Cortex of kidney (tissue), 1 donor: ENCODE measurements around the gene C2CD2L.
"Not testable (repeated sequence)": the region's sequence is repeated elsewhere in the genome, so short reads cannot be mapped to it uniquely, and the experiment has no call there.

ENCODE experiments used
- DNase-seq: peaks from one replicate; lab custom pipeline; 2025; lab: John Stamatoyannopoulos, UW

The C2CD2L gene

DNA sequence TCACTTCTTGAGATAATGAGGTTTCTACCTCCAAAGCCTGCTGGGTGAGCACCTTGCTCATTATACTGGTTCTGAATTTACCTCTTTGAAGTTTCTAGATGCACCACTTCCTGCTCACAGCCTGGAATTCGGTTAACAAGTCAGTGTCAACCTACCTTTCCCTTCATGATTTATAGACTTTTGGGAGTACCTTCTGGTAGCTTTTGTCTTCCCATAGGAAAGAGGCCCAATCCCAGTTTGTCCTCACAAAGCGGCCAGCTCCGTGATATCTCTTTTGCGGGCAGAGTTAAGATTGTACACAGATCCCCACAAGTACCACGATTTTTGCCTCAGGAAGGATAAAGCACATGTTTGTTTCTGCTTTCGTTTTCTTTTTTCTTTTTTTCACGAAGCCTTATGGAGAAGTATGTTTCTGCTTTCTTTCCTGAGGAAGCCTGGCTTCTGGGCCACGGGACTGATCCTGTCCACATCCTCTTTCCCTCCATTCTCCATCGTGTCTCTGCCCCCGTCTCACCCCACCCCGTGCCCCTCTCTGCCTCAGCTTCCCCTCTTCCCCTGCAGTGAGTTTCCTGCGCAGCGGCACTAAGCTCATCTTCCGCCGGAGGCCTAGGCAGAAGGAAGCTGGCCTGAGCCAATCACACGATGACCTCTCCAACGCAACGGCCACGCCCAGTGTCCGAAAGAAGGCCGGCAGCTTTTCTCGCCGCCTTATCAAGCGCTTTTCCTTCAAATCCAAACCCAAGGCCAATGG is 8.5 kb downstream of the C2CD2L start:
- DNase-seq: no peak

DNA sequence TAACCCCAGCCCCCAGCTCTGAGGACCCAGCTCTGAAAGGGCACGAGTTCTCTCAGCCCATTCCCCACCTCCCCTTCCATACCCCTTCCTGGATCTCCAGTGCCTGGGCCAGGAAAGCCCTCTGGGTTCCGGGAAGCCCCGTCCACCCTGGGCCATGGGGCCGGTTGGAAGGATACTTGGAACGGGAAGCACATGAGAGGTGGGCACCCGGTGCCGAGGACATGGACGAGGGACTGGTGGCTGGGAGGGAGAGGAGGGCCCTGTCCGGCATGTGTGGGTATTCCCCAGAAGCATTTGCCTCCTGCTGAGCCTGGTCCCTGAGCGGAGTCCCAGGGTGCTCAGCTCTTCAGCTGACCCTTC is 9.1 kb downstream of the C2CD2L start:
- no peak for DNase-seq

DNA sequence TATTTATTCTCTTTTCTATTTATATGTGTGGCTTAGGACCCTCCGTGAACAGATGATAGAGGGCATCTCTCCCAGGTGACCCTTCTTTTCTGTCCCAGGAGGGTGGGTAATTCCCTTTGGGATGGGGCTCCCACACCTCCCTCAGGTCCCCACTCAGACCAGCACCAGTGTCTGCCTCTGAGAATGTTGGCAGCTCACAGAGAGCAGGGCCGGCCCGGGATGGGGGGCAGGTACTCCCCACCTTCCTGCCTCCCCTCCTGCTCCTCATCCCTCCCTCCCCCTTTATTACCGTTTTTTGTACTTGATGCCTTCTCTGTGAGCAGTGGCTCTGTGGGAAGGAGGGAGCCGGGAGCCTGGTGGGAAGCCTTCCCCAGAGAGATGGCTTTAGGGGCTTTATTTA is 9.5 kb downstream of the C2CD2L start:
- no peak for DNase-seq

DNA sequence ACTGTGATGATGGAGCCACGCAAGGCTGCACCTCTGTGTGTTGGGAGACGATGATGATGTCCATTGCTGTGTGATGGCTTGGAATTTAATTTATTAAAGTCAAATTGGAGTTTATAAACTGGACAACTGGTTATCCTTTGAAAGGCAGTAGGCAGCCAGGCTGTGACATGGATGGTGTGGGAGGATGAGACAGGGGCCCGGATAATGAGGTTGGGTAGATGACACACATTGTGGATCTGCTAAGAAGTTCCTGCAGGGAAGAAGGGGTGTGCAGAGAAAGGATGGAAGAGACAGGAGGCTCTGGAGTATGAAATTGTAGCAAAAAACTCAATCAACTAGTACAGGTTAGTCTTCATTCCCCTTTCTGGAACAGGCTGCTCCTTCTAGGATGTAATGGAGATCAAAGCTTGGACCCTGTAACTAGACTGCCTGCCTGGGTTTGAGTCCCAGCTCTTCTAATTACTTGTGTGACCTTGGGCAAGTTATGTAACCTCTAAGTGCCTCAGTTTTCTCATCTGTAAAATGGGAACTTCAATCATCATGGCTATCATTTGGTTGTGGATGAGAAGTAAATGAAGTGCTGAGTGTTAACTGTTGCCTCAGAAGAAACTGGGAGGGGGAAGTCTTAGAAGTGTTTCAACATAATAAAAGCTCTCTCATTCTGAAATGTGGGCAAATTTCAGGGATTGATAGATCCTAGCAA is 10.0 kb downstream of the C2CD2L start:
- no peak for DNase-seq

GRCh38 chr11:119118227-119118626 is 11.1 kb downstream of the C2CD2L start:
- no peak for DNase-seq

DNA sequence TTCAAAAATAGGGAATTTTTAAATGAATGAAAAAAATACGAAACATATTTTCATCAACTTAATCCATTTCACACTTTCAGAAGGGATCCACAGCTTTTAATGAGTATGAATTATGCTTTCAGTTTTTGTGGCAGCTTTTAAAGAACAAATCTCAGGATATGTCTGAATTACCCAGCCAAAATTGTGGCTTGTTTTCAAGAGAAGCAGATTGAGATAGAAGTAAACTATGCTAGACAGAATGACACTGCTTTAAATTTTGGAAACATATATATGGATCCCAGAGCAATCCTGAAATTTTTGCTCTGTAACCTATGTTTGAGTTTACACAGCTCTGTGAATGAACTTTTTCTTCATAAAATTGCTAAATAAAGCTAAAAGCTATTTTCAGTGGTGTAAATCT is 11.8 kb downstream of the C2CD2L start:
- DNase-seq: no peak

GRCh38 chr11:119120639-119121007 is 13.5 kb downstream of the C2CD2L start:
- DNase-seq: no peak

- DNase-seq: peak; percentile 64
These were observed 14.1 kb downstream of the C2CD2L start, which contains the start of gene HINFP for GRCh38 chr11:119121008-119121810. Gene HINFP, plus strand, starts transcription at chr11:119121580. Its CDS starts 5,365 bp downstream, at chr11:119126945.

DNA sequence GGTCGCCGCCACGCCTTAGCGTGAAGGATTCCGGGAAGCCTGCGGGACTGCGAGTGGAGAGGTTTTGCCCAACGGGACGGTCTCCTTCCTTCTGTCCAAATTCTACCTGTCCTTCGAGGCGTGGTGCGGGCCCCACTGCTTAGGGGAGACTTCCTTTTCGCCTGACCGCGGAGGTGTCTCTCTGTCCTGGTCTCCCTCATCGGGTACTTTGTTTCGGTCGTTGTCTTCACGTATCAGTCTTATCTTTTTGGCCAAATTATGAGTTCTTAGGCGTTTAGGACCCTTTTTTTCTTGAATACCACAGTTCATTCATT is 14.6 kb downstream of the C2CD2L start:
- no peak for DNase-seq

DNA sequence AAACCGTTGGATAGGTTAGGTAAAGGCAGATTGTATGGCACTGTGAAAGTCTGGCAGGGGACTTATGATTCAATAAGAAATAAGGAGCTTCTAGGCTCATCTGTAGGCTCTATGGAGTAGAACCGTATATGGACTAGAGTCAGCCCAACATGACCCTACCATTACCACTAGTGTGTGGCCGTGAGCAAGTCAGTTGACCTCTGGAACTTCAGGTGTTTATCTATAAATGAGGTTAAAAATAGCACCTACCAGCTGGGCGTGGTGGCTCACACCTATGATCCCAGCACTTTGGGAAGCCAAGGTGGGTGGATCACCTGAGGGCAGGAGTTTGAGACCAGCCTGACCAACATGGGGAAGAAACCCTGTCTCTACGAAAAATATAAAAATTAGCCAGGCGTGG is 18.7 kb downstream of the C2CD2L start:
- no peak for DNase-seq

- no peak for DNase-seq
These were observed 19.6 kb downstream of the C2CD2L start for GRCh38 chr11:119126675-119127268.

DNA sequence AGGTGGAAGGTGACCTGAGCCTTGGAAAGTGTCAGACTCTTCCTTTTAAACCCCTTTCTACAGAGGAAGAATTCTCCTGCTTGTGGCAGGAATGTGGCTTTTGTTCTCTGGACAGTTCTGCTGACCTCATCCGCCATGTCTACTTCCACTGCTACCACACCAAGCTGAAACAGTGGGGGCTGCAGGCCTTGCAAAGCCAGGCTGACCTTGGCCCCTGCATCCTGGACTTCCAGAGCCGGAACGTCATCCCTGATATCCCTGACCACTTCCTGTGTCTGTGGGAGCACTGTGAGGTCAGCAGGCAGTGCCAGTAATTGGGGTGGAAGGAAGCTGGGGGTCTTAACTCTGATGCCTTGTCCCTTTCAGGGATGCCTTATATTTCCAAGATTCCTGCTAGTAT is 23.5 kb downstream of the C2CD2L start:
- no peak for DNase-seq

DNA sequence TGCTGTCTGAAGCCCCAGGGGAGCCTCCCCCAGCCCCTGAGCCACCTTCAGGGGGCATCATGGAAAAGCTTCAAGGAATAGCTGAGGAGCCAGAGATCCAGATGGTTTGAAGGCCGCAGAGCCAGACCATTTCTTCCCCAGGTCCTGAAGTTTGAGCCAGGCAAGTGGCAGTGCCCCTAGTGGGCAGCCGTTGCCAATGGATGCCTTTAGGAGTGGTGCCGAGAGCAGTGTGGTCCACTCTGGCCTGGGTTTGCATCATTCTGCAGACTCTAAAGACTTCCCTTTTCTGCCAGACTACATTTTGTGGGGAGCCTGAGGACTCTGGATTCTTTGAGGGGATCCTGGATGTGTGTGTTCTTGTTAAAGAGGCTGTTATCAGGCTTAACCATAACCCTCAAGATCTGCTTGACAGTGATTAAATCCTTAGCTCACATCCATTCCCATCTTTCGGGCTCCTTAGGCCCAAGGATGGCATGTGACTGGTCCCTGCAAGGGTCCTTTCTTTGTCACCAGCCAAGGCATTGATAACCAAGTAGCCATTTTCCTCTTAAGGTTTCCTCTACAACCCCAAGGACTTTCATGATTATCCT is 27.3 kb downstream of the C2CD2L start:
- no peak for DNase-seq

DNA sequence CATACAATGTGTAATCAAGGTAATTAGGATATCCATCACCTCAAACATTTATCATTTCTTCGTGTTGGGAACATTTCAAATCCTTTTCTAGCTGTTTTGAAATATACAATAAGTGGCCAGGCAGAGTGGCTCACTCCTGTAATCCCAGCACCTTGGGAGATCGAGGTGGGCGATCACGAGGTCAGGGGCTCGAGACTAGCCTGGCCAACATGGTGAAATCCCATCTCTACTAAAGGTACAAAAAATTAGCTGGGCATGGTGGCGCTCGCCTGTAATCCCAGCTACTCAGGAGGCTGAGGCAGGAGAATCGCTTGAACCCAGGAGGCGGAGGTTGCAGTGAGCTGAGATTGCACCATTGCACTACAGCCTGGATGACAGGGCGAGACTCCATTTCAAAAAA is 32.1 kb downstream of the C2CD2L start:
- not testable (repeated sequence) for DNase-seq

DNA sequence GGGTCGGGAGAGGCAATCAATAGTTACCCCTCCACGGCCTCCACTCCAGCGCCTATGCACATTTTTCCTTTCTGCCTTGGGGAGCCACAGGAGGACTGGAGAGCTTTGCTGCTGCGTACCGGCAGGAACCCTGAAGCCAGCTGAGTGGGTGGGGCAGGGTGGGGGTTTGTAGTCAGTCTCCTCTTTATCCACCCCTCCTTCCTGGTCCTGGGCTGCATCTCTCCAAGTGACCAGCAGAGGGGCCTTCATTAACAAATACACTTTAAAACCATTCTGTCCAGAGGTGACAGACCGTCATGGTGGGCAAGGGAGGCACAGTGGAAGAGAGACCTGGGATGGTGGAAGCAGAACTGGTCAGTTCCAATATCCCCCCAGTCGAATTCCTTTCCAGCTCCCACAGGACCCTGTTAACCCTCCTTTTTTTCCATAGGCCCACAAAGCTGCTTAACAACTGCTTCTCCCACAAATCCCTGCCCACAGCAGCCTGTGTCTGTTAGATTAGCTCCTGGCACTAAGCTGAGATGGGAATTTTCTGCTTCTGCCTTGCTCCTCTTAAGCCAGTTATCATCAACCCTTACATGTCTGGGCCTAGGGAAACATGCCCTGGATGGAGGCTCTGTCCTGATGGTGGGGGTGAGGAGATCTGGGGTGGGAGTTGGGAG is 37.8 kb downstream of the C2CD2L start:
- DNase-seq: no peak

DNA sequence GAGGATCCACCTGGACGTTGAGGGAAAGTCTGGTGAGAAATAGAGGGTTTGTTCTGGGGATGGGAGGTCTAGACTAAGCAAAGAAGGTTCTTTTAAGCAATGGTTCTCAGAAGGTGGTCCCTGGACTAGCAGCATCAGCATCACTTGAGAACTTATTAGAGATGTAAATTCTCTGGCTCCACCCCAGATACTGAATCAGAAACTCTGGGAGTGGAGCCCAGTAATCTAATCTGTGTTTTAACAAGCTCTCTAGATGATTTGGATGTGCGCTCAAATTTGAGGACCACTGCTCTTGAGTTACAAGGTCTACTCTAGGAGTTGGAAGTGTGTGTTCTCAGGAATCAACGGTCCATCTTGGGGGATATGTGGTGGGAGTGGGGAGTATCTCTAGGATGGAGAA is 38.4 kb downstream of the C2CD2L start:
- no peak for DNase-seq

- no peak for DNase-seq
These were observed 40.6 kb downstream of the C2CD2L start for GRCh38 chr11:119147604-119148333.

DNA sequence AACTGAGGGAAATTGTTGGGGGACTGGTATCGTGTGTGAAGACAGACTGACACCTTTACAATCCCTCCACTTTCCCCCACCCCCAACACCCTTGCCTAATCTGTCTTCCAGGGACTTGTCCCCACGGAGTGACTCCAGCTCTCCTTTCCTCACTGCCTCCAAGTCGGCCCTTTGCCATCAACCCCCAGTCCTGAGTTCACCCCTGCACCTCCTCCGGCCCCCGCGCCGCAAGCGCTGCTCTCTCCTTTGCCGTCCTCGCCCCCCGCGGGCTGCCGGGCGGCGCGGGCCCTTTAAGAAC is 41.5 kb downstream of the C2CD2L start:
- no peak for DNase-seq

DNA sequence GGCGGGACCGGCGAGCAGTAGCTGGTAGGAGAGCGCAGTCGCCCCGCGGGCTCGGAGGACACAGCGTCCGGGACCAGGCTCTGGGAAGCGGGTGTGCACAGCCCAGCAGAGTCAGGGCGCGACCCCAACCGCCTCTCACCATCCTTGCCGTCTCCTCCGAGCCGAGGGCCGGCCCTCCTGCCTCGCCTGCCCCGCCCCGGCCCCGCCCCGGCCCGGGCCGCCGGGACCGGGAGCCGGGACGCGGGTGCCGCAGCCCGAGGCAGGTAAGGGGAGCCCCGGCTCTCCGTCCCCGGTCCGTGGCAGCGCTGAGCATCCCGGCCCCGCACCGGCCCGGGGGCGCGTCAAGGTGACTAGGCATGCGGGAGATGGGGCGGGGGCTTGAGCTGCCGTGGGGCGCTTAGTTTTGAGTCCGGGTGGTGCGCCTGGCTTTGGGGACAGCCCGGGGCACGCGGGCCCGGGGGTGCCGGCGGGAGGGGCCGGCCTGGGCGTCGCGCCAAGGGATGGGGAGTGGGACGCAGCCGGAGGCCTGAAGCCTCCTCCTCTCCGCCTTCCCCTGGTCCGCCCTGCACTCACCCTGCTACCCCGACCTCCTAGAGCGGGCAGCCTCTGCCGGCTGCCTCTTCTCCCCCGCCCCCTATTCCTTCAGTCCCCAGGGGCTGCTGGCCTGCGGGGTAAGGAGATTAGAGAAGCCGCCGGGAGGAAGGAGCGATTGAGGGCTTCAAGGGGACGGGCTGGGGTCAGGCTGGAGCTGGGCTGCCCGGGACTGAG is 42.1 kb downstream of the C2CD2L start, which contains the start of gene ABCG4:
TSS of gene ABCG4 (plus strand) at position 35 of the 768 bp plus-strand sequence. CDS start 914 bp downstream, outside the sequence.
- no peak for DNase-seq

DNA sequence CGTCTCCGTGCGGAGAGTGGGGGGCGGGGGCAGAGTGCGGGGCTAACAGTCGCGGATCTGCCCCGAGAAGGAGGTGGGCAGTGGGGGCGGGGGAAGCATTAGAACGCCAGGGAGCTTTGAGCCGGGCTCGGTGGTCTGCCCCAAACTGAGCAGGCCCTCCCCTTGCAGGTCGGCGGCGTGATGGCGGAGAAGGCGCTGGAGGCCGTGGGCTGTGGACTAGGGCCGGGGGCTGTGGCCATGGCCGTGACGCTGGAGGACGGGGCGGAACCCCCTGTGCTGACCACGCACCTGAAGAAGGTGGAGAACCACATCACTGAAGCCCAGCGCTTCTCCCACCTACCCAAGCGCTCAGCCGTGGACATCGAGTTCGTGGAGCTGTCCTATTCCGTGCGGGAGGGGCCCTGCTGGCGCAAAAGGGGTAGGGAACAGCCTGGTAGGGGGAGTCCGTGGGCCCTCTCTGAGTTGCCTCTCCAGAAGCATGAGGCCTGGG is 42.7 kb downstream of the C2CD2L start:
- DNase-seq: no peak
